ENCODE results near the gene SAMD4A. TPM values are rescaled to one million over a fixed set of nuclear protein-coding genes. Genes with fewer than 3 reads are reported as not detected.

SAMD4A gene
- total and polyA plus RNA-seq, 2 experiments from 2014 or later: 7.2 to 33.0 TPM

- H4K20me1 ChIP-seq (ENCODE audit: insufficient read depth): 0 out of 2 replicates have a peak, but pooled peaks cover 3% of the 10 kb centered on the region
- H2AFZ ChIP-seq: no peak overlapping the region
- peaks cover 58% of the 10 kb centered on the region for H3K4me1 ChIP-seq (ENCODE audit: insufficient read depth)
- no peaks in the 10 kb centered on the region for H3K9me2 ChIP-seq (ENCODE audit: insufficient read depth)
- no peaks in the 10 kb centered on the region for H3K27me3 ChIP-seq (replicated peaks; ENCODE audit: insufficient read depth)
- DNase-seq: peak; percentile 87
- peaks cover 94% of the 10 kb centered on the region for H3K79me2 ChIP-seq (ENCODE audit: insufficient read depth)
- peak overlapping the region; percentile 54 for H3K27ac ChIP-seq
- H3K9me3 ChIP-seq (ENCODE audit: low read depth): no peaks in the 10 kb centered on the region
- in situ Hi-C loops (cut with MboI): no loop called here
- H3F3A ChIP-seq (ENCODE audit: insufficient read depth): peaks cover 51% of the 10 kb centered on the region
- no peaks in the 10 kb centered on the region for H3K36me3 ChIP-seq (ENCODE audit: low read depth)
- TF ChIP-seq EZH2 (IDR thresholded peaks at IDR 0.05; ENCODE audit: insufficient read depth, poor library complexity, severe bottlenecking): no peak
- TF ChIP-seq EZH2phosphoT487 (IDR thresholded peaks at IDR 0.05; ENCODE audit: insufficient read depth, low read depth): no peak
- H3K4me2 ChIP-seq (ENCODE audit: unreplicated experiment): peak overlapping the region; percentile 62
- no peak overlapping the region for H3K4me3 ChIP-seq
- no peak overlapping the region for H3K9ac ChIP-seq
- WGBS, 2 experiments (ENCODE audit: low coverage in 1 of 2, low lambda C conversion rate in 2 of 2, missing lambda C conversion rate in 2 of 2): 49 to 53% methylated on average over 3 of the region's 3 CpGs
Observed at GRCh38 chr14:54600717-54601109, 33.8 kb downstream of the SAMD4A start.

- peaks cover 62% of the 10 kb centered on the region for H3K4me1 ChIP-seq (ENCODE audit: insufficient read depth)
- no peak overlapping the region for H3K4me3 ChIP-seq
- DNase-seq: peak; percentile 79
- TF ChIP-seq EZH2phosphoT487 (IDR thresholded peaks at IDR 0.05; ENCODE audit: insufficient read depth, low read depth): no peak
- no peak for TF ChIP-seq EZH2 (IDR thresholded peaks at IDR 0.05; ENCODE audit: insufficient read depth, poor library complexity, severe bottlenecking)
- H3K9ac ChIP-seq: no peak overlapping the region
- H4K20me1 ChIP-seq (ENCODE audit: insufficient read depth): 0 out of 2 replicates have a peak, but pooled peaks cover 3% of the 10 kb centered on the region
- peaks cover 61% of the 10 kb centered on the region for H3F3A ChIP-seq (ENCODE audit: insufficient read depth)
- no peak overlapping the region for H2AFZ ChIP-seq
- H3K79me2 ChIP-seq (ENCODE audit: insufficient read depth): peaks cover 89% of the 10 kb centered on the region
- peak overlapping the region; percentile 24; the same call in 1 of the 2 replicates for H3K27ac ChIP-seq
- 42 to 46% methylated on average over 1 of the region's 1 CpG for WGBS, 2 experiments (ENCODE audit: low coverage in 1 of 2, low lambda C conversion rate in 2 of 2, missing lambda C conversion rate in 2 of 2)
- peak overlapping the region; percentile 18 for H3K4me2 ChIP-seq (ENCODE audit: unreplicated experiment)
- no peaks in the 10 kb centered on the region for H3K9me3 ChIP-seq (ENCODE audit: low read depth)
- H3K36me3 ChIP-seq (ENCODE audit: low read depth): no peaks in the 10 kb centered on the region
- H3K27me3 ChIP-seq (replicated peaks; ENCODE audit: insufficient read depth): no peaks in the 10 kb centered on the region
- in situ Hi-C loops (cut with MboI): no loop called here
- H3K9me2 ChIP-seq (ENCODE audit: insufficient read depth): no peaks in the 10 kb centered on the region
Observed at GRCh38 chr14:54603362-54603761, 36.4 kb downstream of the SAMD4A start.

GRCh38 chr14:54606178-54606577 lies 39.2 kb downstream of the SAMD4A start:
- Histone ChIP-seq H4K20me1 (ENCODE audit: insufficient read depth) (0 out of 2 replicates have a peak, but pooled peaks cover 3% of the 10 kb centered on the region), H3K9me3 (ENCODE audit: low read depth) (no peaks in the 10 kb centered on the region), H3K79me2 (ENCODE audit: insufficient read depth) (peaks cover 93% of the 10 kb centered on the region), H3K9me2 (ENCODE audit: insufficient read depth) (no peaks in the 10 kb centered on the region), H3K4me3 (peak overlapping the region; percentile 19; the same call in 1 of the 2 replicates), H3K4me1 (ENCODE audit: insufficient read depth) (peaks cover 61% of the 10 kb centered on the region), H3K27me3 (replicated peaks; ENCODE audit: insufficient read depth) (no peaks in the 10 kb centered on the region), H3K9ac (peak overlapping the region; percentile 67), H3F3A (ENCODE audit: insufficient read depth) (peaks cover 58% of the 10 kb centered on the region), H3K36me3 (ENCODE audit: low read depth) (no peaks in the 10 kb centered on the region), H3K4me2 (ENCODE audit: unreplicated experiment) (peak overlapping the region; percentile 70), H3K27ac (peak overlapping the region; percentile 90), H2AFZ (no peak overlapping the region)
- 22 to 26% methylated on average over 10 of the region's 10 CpGs for WGBS, 2 experiments (ENCODE audit: low coverage in 1 of 2, low lambda C conversion rate in 2 of 2, missing lambda C conversion rate in 2 of 2)
- in situ Hi-C loops (cut with MboI): no loop called here
- DNase-seq: peak; percentile 69
- TF ChIP-seq EZH2phosphoT487 (IDR thresholded peaks at IDR 0.05; ENCODE audit: insufficient read depth, low read depth) (no peak), EZH2 (IDR thresholded peaks at IDR 0.05; ENCODE audit: insufficient read depth, poor library complexity, severe bottlenecking) (no peak)

- in situ Hi-C loops (cut with MboI): no loop called here
Observed at GRCh38 chr14:54606631-54607133, 39.8 kb downstream of the SAMD4A start.

More at GRCh38 chr14:54606631-54607133, 39.8 kb downstream of the SAMD4A start:
- Histone ChIP-seq H3K4me2 (ENCODE audit: unreplicated experiment) (peak overlapping the region; percentile 70), H2AFZ (no peak overlapping the region), H3K36me3 (ENCODE audit: low read depth) (no peaks in the 10 kb centered on the region), H4K20me1 (ENCODE audit: insufficient read depth) (0 out of 2 replicates have a peak, but pooled peaks cover 3% of the 10 kb centered on the region), H3K9me3 (ENCODE audit: low read depth) (no peaks in the 10 kb centered on the region), H3K27ac (peak overlapping the region; percentile 90), H3F3A (ENCODE audit: insufficient read depth) (peaks cover 57% of the 10 kb centered on the region), H3K9ac (peak overlapping the region; percentile 67), H3K9me2 (ENCODE audit: insufficient read depth) (no peaks in the 10 kb centered on the region), H3K27me3 (replicated peaks; ENCODE audit: insufficient read depth) (no peaks in the 10 kb centered on the region), H3K79me2 (ENCODE audit: insufficient read depth) (peaks cover 93% of the 10 kb centered on the region), H3K4me3 (peak overlapping the region; percentile 19; the same call in 1 of the 2 replicates), H3K4me1 (ENCODE audit: insufficient read depth) (peaks cover 61% of the 10 kb centered on the region)
- DNase-seq: peak; percentile 91
- 4 to 10% methylated on average over 3 of the region's 3 CpGs for WGBS, 2 experiments (ENCODE audit: low coverage in 1 of 2, low lambda C conversion rate in 2 of 2, missing lambda C conversion rate in 2 of 2)
- TF ChIP-seq EZH2phosphoT487 (IDR thresholded peaks at IDR 0.05; ENCODE audit: insufficient read depth, low read depth): no peak
- TF ChIP-seq EZH2 (IDR thresholded peaks at IDR 0.05; ENCODE audit: insufficient read depth, poor library complexity, severe bottlenecking): no peak
